GM23338 (cell line): ENCODE data around the gene SBF2. TPM values are rescaled to one million over a fixed set of nuclear protein-coding genes. Genes with fewer than 3 reads are reported as not detected.

Experiments
- ATAC-seq: fragments of 200-7000 bp; cut with Tn5 transposase; 3 replicates; pipeline ENCODE4 v1.9.1; 2020
- DNase-seq: peaks from one replicate; pipeline ENCODE4 v3.0.0-alpha.2; 2015; ENCODE audit warnings: low spot score
- H2AFZ ChIP-seq: fragments of 200-600 bp; sonication (generic); 2 replicates; pipeline ENCODE4 v1.8.0; 2016; ENCODE audit warnings: antibody characterized with exemption, mild to moderate bottlenecking, moderate library complexity
- H3F3A ChIP-seq: fragments of 200-600 bp; sonication (generic); replicated peaks from 2 replicates; pipeline ENCODE4 v1.8.0; 2017; ENCODE audit warnings: antibody characterized with exemption, mixed run types, low read depth
- H3K27ac ChIP-seq: fragments of 200-600 bp; sonication (generic); 2 replicates; pipeline ENCODE4 v1.6.1; 2016; ENCODE audit warnings: low read depth
- H3K27me3 ChIP-seq: fragments of 200-600 bp; sonication (generic); 2 replicates; pipeline ENCODE4 v1.8.0; 2016; ENCODE audit warnings: mild to moderate bottlenecking, mixed run types, moderate library complexity; ENCODE audit not compliant: insufficient read depth
- H3K36me3 ChIP-seq: fragments of 200-600 bp; sonication (generic); 2 replicates; pipeline ENCODE4 v1.8.0; 2016; ENCODE audit warnings: mild to moderate bottlenecking; ENCODE audit not compliant: insufficient read depth
- H3K4me1 ChIP-seq: fragments of 200-600 bp; sonication (generic); 2 replicates; pipeline ENCODE4 v1.8.0; 2016; ENCODE audit warnings: mild to moderate bottlenecking, moderate library complexity; ENCODE audit not compliant: insufficient read depth
- H3K4me2 ChIP-seq: fragments of 200-600 bp; sonication (generic); 2 replicates; pipeline ENCODE4 v1.7.1; 2017; ENCODE audit warnings: mixed run types
- H3K4me3 ChIP-seq: fragments of 200-600 bp; sonication (generic); 2 replicates; pipeline ENCODE4 v1.6.1; 2016; ENCODE audit warnings: mixed run types
- H3K79me2 ChIP-seq: fragments of 200-600 bp; sonication (generic); replicated peaks from 2 replicates; pipeline ENCODE4 v1.8.0; 2017; ENCODE audit warnings: mild to moderate bottlenecking; ENCODE audit not compliant: insufficient read depth
- H3K9me2 ChIP-seq: fragments of 200-600 bp; sonication (generic); 2 replicates; pipeline ENCODE4 v1.8.0; 2017; ENCODE audit not compliant: insufficient read depth
- H4K20me1 ChIP-seq: fragments of 200-600 bp; sonication (generic); replicated peaks from 2 replicates; pipeline ENCODE4 v1.8.0; 2017; ENCODE audit warnings: mild to moderate bottlenecking; ENCODE audit not compliant: insufficient read depth
- H3K27ac Mint-ChIP-seq: 2 replicates; pipeline ENCODE4 v1.8.0; 2020; ENCODE audit warnings: inconsistent platforms, mild to moderate bottlenecking, moderate library complexity, mixed read lengths
- H3K27me3 Mint-ChIP-seq: 3 replicates; pipeline ENCODE4 v1.8.0; 2022; ENCODE audit warnings: low read depth, mild to moderate bottlenecking, moderate library complexity, mixed read lengths, inconsistent platforms; ENCODE audit not compliant: insufficient read depth, poor library complexity
- H3K36me3 Mint-ChIP-seq: 3 replicates; pipeline ENCODE4 v1.8.0; 2021; ENCODE audit warnings: low read depth, mild to moderate bottlenecking, inconsistent platforms, moderate library complexity, mixed read lengths
- H3K4me1 Mint-ChIP-seq: 3 replicates; pipeline ENCODE4 v1.8.0; 2020; ENCODE audit warnings: mild to moderate bottlenecking, inconsistent platforms, mixed read lengths
- H3K4me3 Mint-ChIP-seq: 3 replicates; pipeline ENCODE4 v1.8.0; 2021; ENCODE audit warnings: moderate library complexity, mild to moderate bottlenecking, inconsistent platforms, mixed read lengths
- H3K9me3 Mint-ChIP-seq: 3 replicates; pipeline ENCODE4 v1.8.0; 2020; ENCODE audit warnings: moderate library complexity, mild to moderate bottlenecking, inconsistent platforms, mixed read lengths
- CREB1 ChIP-seq: fragments of 250-450 bp; sonication (Bioruptor Pico); IDR thresholded peaks from 2 replicates; pipeline ENCODE4 v1.5.0; 2020; ENCODE audit warnings: low read depth, mild to moderate bottlenecking, moderate library complexity
- CTCF ChIP-seq, 2 experiments: fragments of 200-600 bp in 1 of 2; sonication (generic) in 1 of 2; conservative IDR thresholded peaks; 2 replicates each; pipeline versions ENCODE4 v1.5.1 to v1.6.1; 2016 to 2017; ENCODE audit warnings: antibody characterized with exemption in 2 of 2, low read depth in 2 of 2, mild to moderate bottlenecking in 2 of 2, moderate library complexity in 1 of 2
- ETS1 ChIP-seq: IDR thresholded peaks from 2 replicates; pipeline ENCODE4 v1.6.1; 2016; ENCODE audit warnings: antibody characterized with exemption
- EZH2 ChIP-seq: fragments of 200-600 bp; sonication (generic); IDR thresholded peaks from one replicate; pipeline ENCODE4 v1.8.0; 2017; ENCODE audit warnings: antibody characterized with exemption, mild to moderate bottlenecking, low read depth; ENCODE audit not compliant: unreplicated experiment
- JUNB ChIP-seq: IDR thresholded peaks from one replicate; pipeline ENCODE4 v1.6.1; 2016; ENCODE audit warnings: antibody characterized with exemption; ENCODE audit not compliant: unreplicated experiment
- NANOG ChIP-seq: IDR thresholded peaks from 2 replicates; pipeline ENCODE4 v1.6.1; 2016; ENCODE audit warnings: antibody characterized with exemption, borderline replicate concordance
- POLR2AphosphoS5 ChIP-seq: IDR thresholded peaks from 2 replicates; pipeline ENCODE4 v1.6.1; 2016; ENCODE audit warnings: antibody characterized with exemption, low read depth
- ZNF331 ChIP-seq: fragments of 250-450 bp; sonication (Bioruptor Pico); IDR thresholded peaks from 2 replicates; pipeline ENCODE4 v1.5.0; 2020; ENCODE audit warnings: low read depth, mild to moderate bottlenecking, moderate library complexity
- polyA plus RNA-seq: library from polyadenylated mRNA; unstranded; fragments of >200 nt; fragmentation: Nextera tagmentation; extraction: Ambion mirVana; gene quantifications from 2 replicates; pipeline ENCODE4 v1.2.1, GENCODE V29; 2016
- total RNA-seq: library from RNA; depleted of rRNA; stranded (reverse); fragments of >200 nt; shearing (Covaris generic); gene quantifications from 2 replicates; pipeline ENCODE4 v1.2.3, GENCODE V29; 2014

SBF2 gene
- total and polyA plus RNA-seq, 2 experiments from 2014 or later, result 25.6 to 53.5 TPM

- H3K9me3 Mint-ChIP-seq, result peaks cover 12% of the 10 kb centered on the region; the same call in 2 of the 3 replicates
- no peak overlapping the region for H2AFZ ChIP-seq
- H3K4me1 ChIP-seq, result peaks cover 15% of the 10 kb centered on the region
- no peaks in the 10 kb centered on the region for H3K9me2 ChIP-seq
- no peak for ATAC-seq
- H3K36me3 ChIP-seq, result no peaks in the 10 kb centered on the region
- H3F3A ChIP-seq, result no peaks in the 10 kb centered on the region
- no peaks in the 10 kb centered on the region for H4K20me1 ChIP-seq
- no peak for TF ChIP-seq CTCF (conservative IDR thresholded peaks at IDR 0.05; ENCODE audit: low read depth in 2 of 2)
- TF ChIP-seq POLR2AphosphoS5, result no peak
- TF ChIP-seq ZNF331, result no peak
- no peak for TF ChIP-seq EZH2
- TF ChIP-seq NANOG, result no peak
- no peak for TF ChIP-seq JUNB
- TF ChIP-seq ETS1, result no peak
- no peak for TF ChIP-seq CREB1 (CRISPR knock-in tag)
- H3K4me2 ChIP-seq, result no peak overlapping the region
- H3K27me3 Mint-ChIP-seq, result peaks cover 7% of the 10 kb centered on the region
- peaks cover 31% of the 10 kb centered on the region for H3K4me1 Mint-ChIP-seq
- DNase-seq, result no peak
- H3K4me3 ChIP-seq, result no peak overlapping the region
- H3K27ac ChIP-seq, result no peak overlapping the region
- no peak overlapping the region for H3K4me3 Mint-ChIP-seq
- no peak overlapping the region for H3K27ac Mint-ChIP-seq
- H3K79me2 ChIP-seq, result no peaks in the 10 kb centered on the region
- no peaks in the 10 kb centered on the region for H3K27me3 ChIP-seq
- H3K36me3 Mint-ChIP-seq, result peaks cover 12% of the 10 kb centered on the region; the same call in 2 of the 3 replicates
Observed at GRCh38 chr11:10315083-10315482, 21.1 kb upstream of the SBF2 start.

- Histone ChIP-seq H3F3A (no peaks in the 10 kb centered on the region), H4K20me1 (no peaks in the 10 kb centered on the region), H2AFZ (no peak overlapping the region), H3K36me3 (no peaks in the 10 kb centered on the region), H3K79me2 (no peaks in the 10 kb centered on the region), H3K4me3 (no peak overlapping the region), H3K4me2 (no peak overlapping the region), H3K27me3 (no peaks in the 10 kb centered on the region), H3K4me1 (peaks cover 21% of the 10 kb centered on the region), H3K9me2 (no peaks in the 10 kb centered on the region), H3K27ac (0 out of 2 replicates have a peak overlapping the region, but pooled peaks have one; percentile 14)
- H3K4me1 Mint-ChIP-seq, result peaks cover 35% of the 10 kb centered on the region
- H3K27me3 Mint-ChIP-seq, result peaks cover 5% of the 10 kb centered on the region
- ATAC-seq (peak; percentile 65), DNase-seq (peak; percentile 70)
- H3K36me3 Mint-ChIP-seq, result peaks cover 12% of the 10 kb centered on the region; the same call in 2 of the 3 replicates
- H3K4me3 Mint-ChIP-seq, result no peak overlapping the region
- H3K27ac Mint-ChIP-seq, result no peak overlapping the region
- peaks cover 12% of the 10 kb centered on the region; the same call in 2 of the 3 replicates for H3K9me3 Mint-ChIP-seq
- TF ChIP-seq CTCF (conservative IDR thresholded peaks at IDR 0.05; ENCODE audit: low read depth in 2 of 2) (no peak), ETS1 (no peak)
Observed at GRCh38 chr11:10314199-10315072, 20.4 kb upstream of the SBF2 start.
